GM19463 (cell line): ENCODE data around the gene SYCP1.
"Not testable (repeated sequence)": the region's sequence is repeated elsewhere in the genome, so short reads cannot be mapped to it uniquely, and the experiment has no call there.

Experiments used
- ATAC-seq: cut with Tn5 transposase; IDR thresholded peaks from one replicate; pipeline ENCODE4 v1.9.1; 2021; ENCODE audit warnings: mild to moderate bottlenecking, moderate library complexity; ENCODE audit not compliant: unreplicated experiment

The SYCP1 gene

GRCh38 chr1:114956570-114956969 lies 101.9 kb downstream of the SYCP1 start:
- ATAC-seq: no peak

- no peak for ATAC-seq
Measured at GRCh38 chr1:114959423-114959822, 104.8 kb downstream of the SYCP1 start.

GRCh38 chr1:114976891-114977290 lies 122.2 kb downstream of the SYCP1 start:
- no peak for ATAC-seq

GRCh38 chr1:114979278-114979891 lies 124.7 kb downstream of the SYCP1 start:
- no peak for ATAC-seq

GRCh38 chr1:114982251-114982650 lies 127.6 kb downstream of the SYCP1 start:
- ATAC-seq: no peak

GRCh38 chr1:114986286-114986685 lies 131.6 kb downstream of the SYCP1 start:
- ATAC-seq: no peak

GRCh38 chr1:114988095-114988494 lies 133.4 kb downstream of the SYCP1 start:
- ATAC-seq: no peak

- ATAC-seq: no peak
Measured at GRCh38 chr1:114997510-114998289, 143.0 kb downstream of the SYCP1 start.

- ATAC-seq: no peak
Measured at GRCh38 chr1:115006191-115006590, 151.5 kb downstream of the SYCP1 start.

- no peak for ATAC-seq
Measured at GRCh38 chr1:115012006-115012405, 157.3 kb downstream of the SYCP1 start.

- no peak for ATAC-seq
Measured at GRCh38 chr1:115012434-115012833, 157.8 kb downstream of the SYCP1 start.

- ATAC-seq: no peak
Measured at GRCh38 chr1:115013792-115014191, 159.1 kb downstream of the SYCP1 start.

- ATAC-seq: not testable (repeated sequence)
Measured at GRCh38 chr1:115019549-115019948, 164.9 kb downstream of the SYCP1 start.

GRCh38 chr1:115021145-115021544 lies 166.5 kb downstream of the SYCP1 start:
- ATAC-seq: no peak

GRCh38 chr1:115023593-115023992 lies 168.9 kb downstream of the SYCP1 start:
- ATAC-seq: no peak

GRCh38 chr1:115029526-115029925 lies 174.9 kb downstream of the SYCP1 start, which contains the start of gene TSHB:
Gene TSHB (plus strand): TSS chr1:115029826. CDS start chr1:115033363, 3,537 bp downstream.
- no peak for ATAC-seq

GRCh38 chr1:115031595-115031994 lies 176.9 kb downstream of the SYCP1 start:
- no peak for ATAC-seq

GRCh38 chr1:115035652-115036051 lies 181.0 kb downstream of the SYCP1 start:
- ATAC-seq: no peak

- no peak for ATAC-seq
Measured at GRCh38 chr1:115036814-115037507, 182.3 kb downstream of the SYCP1 start.

- no peak for ATAC-seq
Measured at GRCh38 chr1:115040501-115040900, 185.8 kb downstream of the SYCP1 start.

- ATAC-seq: no peak
Measured at GRCh38 chr1:115041654-115042053, 187.0 kb downstream of the SYCP1 start.
